ENCODE measurements around the gene CMC2. TPM values are rescaled to one million over a fixed set of nuclear protein-coding genes. Genes with fewer than 3 reads are reported as not detected.

CMC2 gene
- total and polyA plus RNA-seq, 2 of the 8 experiments (the other 6 are each of a cell fraction or from before 2014, with no cell fraction given), result 66.6 to 116 TPM

GRCh38 chr16:80946481-80946880 lies 60.2 kb downstream of the CMC2 start:
- Histone ChIP-seq H3K27me3 (replicated peaks in 1 of 4; ENCODE audit: control insufficient read depth in 3 of 4, extremely low read depth in 1 of 4, insufficient read depth in 3 of 4, low read length in 3 of 4) (no peaks in the 10 kb centered on the region), H4K20me1 (replicated peaks in 1 of 2; ENCODE audit: control insufficient read depth in 1 of 2, insufficient read depth in 2 of 2, low read length in 2 of 2) (peaks cover 0 to 2% of the 10 kb centered on the region in 2 experiments), H3K4me1 (replicated peaks in 1 of 4; ENCODE audit: control insufficient read depth in 3 of 4, insufficient read depth in 4 of 4, low read length in 3 of 4) (no peaks in the 10 kb centered on the region), H2BK15ac (ENCODE audit: low read length) (no peak overlapping the region), H4K8ac (ENCODE audit: extremely low read depth, insufficient read depth, low read length) (no peak overlapping the region), H2BK5ac (ENCODE audit: low read depth, low read length) (no peak overlapping the region), H3K23me2 (ENCODE audit: low read depth, low read length) (no peaks in the 10 kb centered on the region), H2BK12ac (ENCODE audit: low read depth, low read length) (no peak overlapping the region), H2AK5ac (ENCODE audit: low read depth, low read length) (no peak overlapping the region), H2AFZ (ENCODE audit: low read length) (no peak overlapping the region), H3K18ac (ENCODE audit: extremely low read depth, low read length) (no peak overlapping the region), H3K4me3 (ENCODE audit: extremely low read depth in 1 of 4, insufficient read depth in 2 of 4, low read depth in 3 of 4, low read length in 4 of 4) (no peak overlapping the region), H4K91ac (replicated peaks; ENCODE audit: insufficient read length, low read length) (no peak overlapping the region), H3K56ac (replicated peaks; ENCODE audit: insufficient read length, low read depth, low read length) (no peak overlapping the region), H4K5ac (ENCODE audit: insufficient read length, low read depth, low read length) (no peak overlapping the region), H3K14ac (ENCODE audit: insufficient read length) (no peak overlapping the region), H3K79me2 (ENCODE audit: control insufficient read depth in 1 of 2, insufficient read depth in 2 of 2, low read length in 2 of 2) (no peaks in the 10 kb centered on the region), H2BK20ac (ENCODE audit: low read length) (no peak overlapping the region), H2BK120ac (replicated peaks; ENCODE audit: low read depth, low read length) (no peak overlapping the region), H3K36me3 (ENCODE audit: control insufficient read depth in 2 of 4, insufficient read depth in 4 of 4, low read length in 3 of 4) (no peaks in the 10 kb centered on the region), H3K79me1 (ENCODE audit: low read depth, low read length) (no peaks in the 10 kb centered on the region), H3K4ac (replicated peaks; ENCODE audit: insufficient read length, low read depth, low read length) (no peak overlapping the region), H3K23ac (ENCODE audit: insufficient read length) (no peak overlapping the region), H3K4me2 (ENCODE audit: insufficient read depth in 1 of 2, low read depth in 2 of 2, low read length in 2 of 2) (no peak overlapping the region), H3K9ac (replicated peaks in 1 of 4; ENCODE audit: extremely low read depth in 1 of 4, low read depth in 3 of 4, low read length in 3 of 4) (no peak overlapping the region), H3K27ac (ENCODE audit: low read depth, low read length) (no peak overlapping the region), H3K9me3 (ENCODE audit: insufficient read depth in 2 of 2, low read depth in 1 of 2, low read length in 1 of 2) (no peaks in the 10 kb centered on the region)
- no peak for FAIRE-seq
- TF ChIP-seq RFX5 (IDR thresholded peaks at IDR 0.05; ENCODE audit: borderline replicate concordance, low read depth, low read length) (no peak), GTF2F1 (IDR thresholded peaks at IDR 0.05; ENCODE audit: borderline replicate concordance, low read depth, low read length) (no peak), POU5F1 (IDR thresholded peaks at IDR 0.05; ENCODE audit: low read depth, low read length) (no peak), TAF1 (IDR thresholded peaks at IDR 0.05; ENCODE audit: low read depth, low read length) (no peak), RXRA (IDR thresholded peaks at IDR 0.05; ENCODE audit: insufficient read depth, low read depth, low read length) (no peak), KDM4A (IDR thresholded peaks at IDR 0.05; ENCODE audit: low read depth, low read length, severe bottlenecking) (no peak), CHD2 (IDR thresholded peaks at IDR 0.05; ENCODE audit: low read length) (no peak), SIRT6 (IDR thresholded peaks at IDR 0.05; ENCODE audit: low read length) (no peak), RAD21 (IDR thresholded peaks at IDR 0.05 in 1 of 2, conservative IDR thresholded peaks at IDR 0.05 in 1 of 2; ENCODE audit: low read depth in 2 of 2, low read length in 2 of 2) (no peak), ZNF274 (IDR thresholded peaks at IDR 0.05; ENCODE audit: borderline replicate concordance, extremely low read depth, low read length) (no peak), SRF (IDR thresholded peaks at IDR 0.05; ENCODE audit: low read depth, low read length) (no peak), TBP (IDR thresholded peaks at IDR 0.05; ENCODE audit: low read depth, low read length) (no peak), EP300 (IDR thresholded peaks at IDR 0.05; ENCODE audit: borderline replicate concordance in 1 of 2, low read depth in 2 of 2, low read length in 2 of 2) (no peak)
- CTCF ChIA-PET (ENCODE audit: partially characterized antibody), result interaction anchor here (1.2 kb wide), 1 partner anchor 14 kb away, joined by 3 read pairs; no protein-coding TSS in a partner anchor
- WGBS, 2 experiments (ENCODE audit: extremely low coverage in 1 of 2, insufficient coverage in 1 of 2, insufficient read length in 1 of 2, insufficient replicate concordance in 2 of 2, low coverage in 1 of 2, low lambda C conversion rate in 2 of 2, missing lambda C conversion rate in 1 of 2), result 83% methylated on average over 4 of the region's 4 CpGs; no CpG with 5 or more reads in 1 of the 2 experiments
- POLR2A ChIA-PET (ENCODE audit: partially characterized antibody), result no interaction called here
- DNase-seq (ENCODE audit: low read depth in 1 of 2, low spot score in 2 of 2), result no peak
